GM19035 (cell line): ENCODE results near the gene RPTOR.

Experiments
- ATAC-seq: cut with Tn5 transposase; IDR thresholded peaks from one replicate; pipeline ENCODE4 v1.9.1; 2021; ENCODE audit not compliant: unreplicated experiment

RPTOR gene

DNA sequence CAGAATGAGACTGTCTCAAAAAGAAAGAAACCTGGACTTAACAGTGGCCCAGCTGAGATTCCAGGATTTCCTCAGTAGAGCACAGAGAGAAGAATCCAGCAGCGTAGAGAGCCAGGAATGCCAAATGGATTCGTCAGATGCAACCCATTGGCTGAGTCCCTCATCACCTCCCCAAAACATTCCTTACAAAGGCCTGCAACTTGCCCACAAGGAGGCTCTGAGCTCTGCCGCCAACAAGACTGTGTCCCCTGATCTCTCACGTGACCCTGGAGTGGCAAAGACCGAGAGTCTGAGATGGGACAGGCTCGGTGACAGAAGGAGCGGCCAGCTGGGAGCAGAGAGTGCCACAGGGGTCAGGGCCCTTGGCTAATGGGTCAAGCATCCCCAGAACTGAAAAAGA, 440.1 kb downstream of the RPTOR start:
- no peak for ATAC-seq

- ATAC-seq, result no peak
Measured at GRCh38 chr17:80986046-80986445, 441.4 kb downstream of the RPTOR start.

DNA sequence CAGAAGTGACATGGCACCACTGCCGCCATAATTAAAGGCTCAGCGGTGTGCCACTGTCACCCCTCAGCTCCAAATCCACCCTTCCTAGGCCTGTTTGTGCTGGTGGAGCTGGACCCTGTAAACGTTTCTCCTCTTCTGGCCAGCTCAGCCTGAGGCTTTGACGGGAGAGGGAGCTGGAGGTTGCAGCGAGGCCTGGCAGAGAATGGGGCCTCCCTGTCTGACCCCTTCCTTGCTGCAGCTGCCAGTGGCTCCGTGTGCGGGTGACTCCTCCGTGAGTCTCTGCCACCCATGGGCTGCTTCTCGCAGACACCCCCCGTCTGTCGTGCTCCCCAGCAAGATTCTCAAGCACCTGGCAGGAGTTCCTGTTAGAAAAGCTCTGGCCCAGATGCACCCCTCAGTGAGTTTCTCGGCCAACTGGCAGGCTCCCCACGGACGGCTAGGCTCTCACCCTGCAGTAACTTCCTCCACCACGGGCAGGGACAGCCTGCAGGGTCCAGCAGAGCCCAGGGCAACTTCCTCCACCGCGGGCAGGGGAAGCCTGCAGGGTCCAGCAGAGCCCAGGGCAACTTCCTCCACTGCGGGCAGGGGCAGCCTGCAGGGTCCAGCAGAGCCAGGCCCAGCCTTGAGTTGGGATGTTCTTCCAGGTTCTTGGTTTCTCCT, 442.3 kb downstream of the RPTOR start:
- ATAC-seq, result no peak

DNA sequence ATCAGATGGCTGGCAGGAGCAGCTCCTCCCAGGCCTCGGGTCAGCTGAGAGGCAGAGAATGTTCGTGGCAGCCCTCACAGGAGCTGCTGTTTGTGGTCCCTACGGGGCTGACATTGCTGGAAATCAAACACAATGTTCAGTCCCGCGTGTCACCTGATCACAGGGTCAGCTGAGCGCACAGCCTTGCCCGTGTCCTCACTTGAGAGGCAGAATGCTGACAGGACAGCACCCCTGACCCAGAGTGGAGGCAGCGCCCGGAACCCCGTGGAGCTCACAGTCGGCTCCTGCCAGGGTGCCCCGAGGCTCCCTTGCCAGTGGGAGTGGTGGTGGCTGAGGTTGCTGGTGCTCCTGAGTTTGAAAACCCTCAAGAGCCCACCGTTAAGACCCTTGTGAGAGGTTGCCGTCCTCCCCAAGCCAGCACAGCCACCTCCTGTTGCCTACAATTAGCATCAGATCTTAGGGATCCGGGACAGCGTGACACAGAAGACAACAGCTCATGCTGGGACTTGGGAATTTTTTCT, 443.4 kb downstream of the RPTOR start:
- no peak for ATAC-seq

DNA sequence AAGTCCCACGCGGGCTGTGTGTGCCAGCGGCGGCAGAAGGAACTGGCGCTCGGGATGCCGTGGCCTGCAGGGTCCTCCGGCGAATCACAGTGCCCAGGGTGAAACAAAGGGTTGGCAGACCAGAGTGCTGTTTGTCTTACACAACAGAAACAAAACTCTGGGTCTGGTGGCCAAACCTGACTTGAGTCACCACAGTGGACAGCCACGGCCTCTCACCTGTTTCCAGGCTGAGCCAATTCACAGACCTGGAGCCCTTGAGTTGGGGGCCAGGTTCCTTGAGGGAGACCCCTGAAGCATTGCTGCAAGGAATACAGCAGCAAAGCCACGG, 444.9 kb downstream of the RPTOR start:
- ATAC-seq, result no peak

GRCh38 chr17:80990921-80991644, 446.4 kb downstream of the RPTOR start:
- ATAC-seq, result no peak

DNA sequence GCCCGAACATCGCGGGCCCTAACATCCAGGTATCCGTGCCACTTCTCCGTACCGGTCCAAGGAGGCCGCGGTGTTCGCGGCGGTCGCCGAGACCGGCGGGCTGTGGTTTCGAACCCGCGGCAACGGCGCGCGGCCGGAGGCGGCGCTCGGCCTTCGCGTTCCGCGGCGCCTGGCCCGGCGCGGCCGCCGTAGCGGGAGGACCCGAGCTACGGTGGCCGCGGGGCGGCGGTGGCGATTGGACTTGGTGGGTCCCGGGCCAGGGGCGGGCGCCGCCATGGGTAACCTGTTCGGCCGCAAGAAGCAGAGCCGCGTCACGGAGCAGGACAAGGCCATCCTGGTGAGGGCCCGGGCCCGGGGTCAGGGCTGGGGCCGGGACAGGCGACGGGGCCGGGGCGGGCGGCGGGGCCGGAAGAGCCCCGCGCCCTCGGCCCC, 447.0 kb downstream of the RPTOR start, which contains the start of gene CHMP6:
TSS of gene CHMP6 (plus strand) at position 197 of the 432 bp plus-strand sequence. CDS start at position 275, 78 bp downstream.
- peak; percentile 60 for ATAC-seq

DNA sequence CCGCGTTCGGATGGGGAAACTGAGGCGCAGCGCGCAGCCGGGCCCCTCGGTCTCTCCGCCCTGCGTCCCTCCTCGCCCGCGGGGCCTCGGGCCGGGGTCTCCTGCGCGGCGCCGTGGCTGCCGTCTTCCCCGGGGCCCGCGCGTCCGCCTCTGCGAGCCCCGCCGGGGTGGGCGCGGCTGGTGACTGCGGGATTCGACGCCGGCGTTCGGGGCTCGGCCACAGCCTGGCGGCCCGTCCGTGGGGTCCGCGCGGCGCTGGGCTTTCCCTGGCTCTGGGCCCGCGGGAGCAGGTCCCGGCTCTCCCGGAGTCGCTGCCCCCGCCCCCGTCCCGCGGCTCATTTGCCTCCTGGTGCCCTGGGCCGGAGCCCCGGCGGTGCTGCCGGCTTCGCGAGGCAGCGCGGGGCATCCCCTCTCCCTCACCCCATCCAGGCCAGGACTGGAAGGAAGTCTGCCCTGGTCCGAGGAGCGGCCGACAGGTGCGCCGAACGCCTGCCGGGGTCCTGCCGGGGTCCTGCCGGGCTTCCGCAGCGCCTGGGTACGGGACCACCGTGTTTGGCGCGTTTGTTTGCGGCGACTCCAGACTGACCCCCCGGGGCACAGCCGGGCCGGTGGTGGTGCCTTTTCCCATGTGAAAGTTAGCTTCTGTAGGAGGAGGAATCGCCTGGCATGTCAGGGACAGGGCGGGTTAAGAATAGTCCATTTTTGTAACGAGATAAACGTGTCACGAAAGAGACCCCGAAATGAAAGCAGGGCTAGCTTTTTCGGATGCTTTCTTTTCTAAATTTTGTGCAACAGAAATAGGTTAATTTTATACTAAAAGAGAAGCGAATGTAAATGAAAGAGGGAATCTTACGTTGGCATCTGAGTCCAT, 447.7 kb downstream of the RPTOR start:
- peak; percentile 36 for ATAC-seq

DNA sequence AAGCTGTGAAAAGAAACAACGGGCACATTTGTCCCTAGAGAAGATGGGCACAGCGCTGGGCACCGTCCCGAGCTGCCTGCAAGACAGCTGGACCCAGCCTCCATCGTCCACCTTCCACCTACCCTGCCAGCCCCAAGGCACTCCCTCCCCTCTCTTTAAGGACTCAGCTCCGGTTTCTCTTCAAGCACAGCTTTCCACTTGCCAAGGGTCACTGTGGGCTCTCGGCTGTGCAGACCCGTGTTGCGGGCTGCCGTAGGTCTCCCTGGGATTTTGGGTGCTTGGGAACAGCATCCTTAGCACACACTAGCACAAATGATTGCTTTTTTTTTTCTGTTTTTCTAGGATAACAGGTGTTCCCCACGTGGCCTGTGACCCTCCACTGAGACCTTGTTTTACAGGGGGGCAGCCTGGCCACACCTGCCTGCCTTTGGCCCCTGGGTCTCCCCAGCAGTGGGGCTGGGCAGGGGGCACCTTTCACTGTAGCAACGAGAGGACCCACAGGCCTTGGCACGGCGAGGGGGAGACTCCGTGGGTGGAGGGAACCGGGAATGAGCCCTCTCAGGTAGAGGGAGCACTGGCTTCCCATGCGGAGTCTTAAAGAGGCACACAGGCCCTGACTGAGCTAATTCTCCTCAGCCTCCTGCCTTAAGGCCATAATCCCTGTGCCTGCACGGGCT, 448.4 kb downstream of the RPTOR start:
- no peak for ATAC-seq

GRCh38 chr17:80995131-80995530, 450.5 kb downstream of the RPTOR start:
- no peak for ATAC-seq

DNA sequence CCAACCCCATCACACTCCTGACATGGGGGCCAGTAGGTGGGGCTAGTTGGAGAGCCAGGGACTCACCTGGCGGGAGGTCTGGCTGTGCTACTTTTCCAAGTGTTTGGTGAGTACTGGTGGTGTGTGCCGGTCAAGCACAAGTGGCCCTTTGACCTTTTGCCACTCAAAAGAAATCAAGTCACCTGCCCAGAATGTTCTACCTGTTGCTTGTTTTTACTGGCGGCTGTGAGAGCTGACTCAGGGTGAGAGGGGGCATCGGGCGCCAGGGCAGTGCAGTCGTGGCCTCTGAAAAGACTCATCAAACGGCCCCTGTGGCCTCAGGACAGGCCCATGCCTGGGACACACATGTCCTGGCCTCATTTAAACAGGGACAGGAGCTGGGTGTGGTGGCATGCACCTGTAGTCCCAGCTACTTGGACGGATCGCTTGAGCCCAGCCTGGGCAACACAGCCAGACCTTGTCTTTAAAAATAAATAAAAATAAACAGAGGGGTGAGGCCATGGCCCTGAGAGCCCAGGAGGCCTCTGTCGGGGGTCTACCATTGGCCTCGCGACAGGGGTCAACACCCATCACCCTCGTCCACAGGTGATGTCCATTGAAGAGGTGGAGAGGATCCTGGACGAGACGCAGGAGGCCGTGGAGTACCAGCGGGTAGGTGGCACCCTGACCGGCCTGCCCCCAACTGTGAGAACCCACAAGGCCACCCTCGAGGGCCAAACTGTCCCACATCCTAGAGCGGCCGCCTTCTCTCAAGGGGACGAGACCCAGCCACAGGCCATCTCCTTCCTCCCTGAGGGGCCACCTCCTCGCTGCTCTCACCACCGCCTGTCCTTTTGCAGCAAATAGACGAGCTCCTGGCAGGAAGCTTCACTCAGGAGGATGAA, 452.0 kb downstream of the RPTOR start:
- ATAC-seq, result no peak

GRCh38 chr17:80997424-80998117, 452.9 kb downstream of the RPTOR start:
- ATAC-seq, result no peak

- ATAC-seq, result no peak
Measured at GRCh38 chr17:80998118-80998747, 453.6 kb downstream of the RPTOR start.

DNA sequence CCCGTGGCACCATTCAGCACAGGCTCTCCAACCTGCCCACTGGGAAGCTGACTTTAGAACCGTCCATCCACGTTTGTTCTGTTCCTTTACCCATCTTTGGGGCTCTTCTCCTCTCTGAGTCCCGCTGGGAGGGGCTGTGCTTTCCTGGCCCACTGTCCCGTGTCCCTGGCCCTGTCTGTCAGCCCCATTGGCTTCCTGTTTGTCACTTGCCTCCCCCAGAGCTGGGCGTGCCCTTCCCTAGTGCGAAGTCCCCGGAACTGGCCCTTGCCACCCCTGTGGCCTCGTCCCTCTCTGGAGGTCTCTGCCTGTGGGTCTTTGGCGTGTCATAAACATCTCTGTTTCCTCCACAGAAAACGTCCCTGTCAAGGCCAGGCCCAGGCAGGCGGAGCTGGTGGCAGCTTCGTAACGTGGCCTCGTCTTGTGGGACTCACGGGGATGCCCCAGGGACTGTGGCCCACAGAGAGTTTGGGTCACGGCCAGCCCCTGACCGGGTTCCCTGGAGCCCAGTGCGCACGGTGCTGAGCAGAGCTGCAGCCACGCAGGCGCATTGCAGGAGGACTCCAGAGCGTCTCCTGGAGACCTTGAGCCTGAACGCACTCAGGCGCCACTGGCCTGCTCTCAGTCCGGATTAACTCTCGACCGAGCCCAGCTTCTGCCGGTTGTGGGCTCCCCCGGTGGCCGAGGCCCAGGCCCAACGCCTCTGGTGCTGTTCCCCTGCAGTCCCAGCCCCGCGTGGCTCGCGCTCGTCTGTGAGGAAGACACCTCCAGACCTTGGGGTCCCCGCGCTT, 454.3 kb downstream of the RPTOR start:
- ATAC-seq, result no peak

DNA sequence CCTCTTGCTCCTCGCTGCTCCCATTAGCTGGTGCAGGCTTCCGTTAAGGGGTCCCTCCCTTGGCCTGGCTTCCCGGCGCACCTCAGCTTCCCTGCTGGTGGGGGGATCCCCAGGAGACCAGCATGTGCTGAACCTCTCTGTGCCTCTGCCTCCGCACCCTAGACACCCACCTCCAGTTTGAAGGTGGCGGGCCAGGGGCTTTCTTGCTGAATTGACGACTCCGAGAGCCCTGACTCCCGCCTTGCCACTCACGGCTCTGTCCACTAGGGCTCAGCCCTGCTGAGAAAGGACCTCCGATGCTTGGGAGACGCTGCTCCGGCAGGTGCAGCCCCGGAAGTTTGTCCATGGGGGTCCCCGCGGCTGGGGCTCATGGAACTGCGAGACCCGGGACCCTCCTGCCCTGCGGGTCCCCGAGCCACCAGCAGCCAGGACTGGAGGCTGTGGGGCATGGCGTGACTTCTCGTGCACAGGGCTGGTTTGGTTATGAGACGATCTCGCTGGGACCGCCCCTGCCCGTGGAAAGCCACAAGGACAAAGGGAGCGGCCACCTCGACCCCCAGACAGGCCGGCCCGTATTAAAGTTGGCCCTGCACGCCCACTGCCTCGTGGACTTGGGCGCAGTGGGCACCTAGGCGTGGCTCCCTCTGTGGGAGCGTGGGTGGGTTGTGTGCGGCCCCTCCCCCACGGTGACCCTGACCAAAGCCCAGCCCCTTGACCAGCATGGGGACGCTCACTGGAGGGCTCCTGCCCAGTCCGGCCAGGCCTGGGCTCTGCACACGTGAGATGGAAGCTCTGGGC, 455.1 kb downstream of the RPTOR start:
- no peak for ATAC-seq

- ATAC-seq, result no peak
Measured at GRCh38 chr17:81000334-81000630, 455.6 kb downstream of the RPTOR start.

GRCh38 chr17:81000631-81001357, 456.2 kb downstream of the RPTOR start:
- no peak for ATAC-seq
